Vagina (tissue), 2 donors: Measurements from ENCODE around the gene GORASP2. TPM values are rescaled to one million over a fixed set of nuclear protein-coding genes. Genes with fewer than 3 reads are reported as not detected.

Experiments
- DNase-seq, 2 donors: peaks; one replicate each; pipeline ENCODE4 v3.0.0-alpha.2; 2017; ENCODE audit errors: extremely low spot score in 2 of 2
- H3K27ac ChIP-seq: fragments of 200-600 bp; sonication (generic); one replicate; pipeline ENCODE4 v1.5.1; 2019
- H3K27me3 ChIP-seq: fragments of 200-600 bp; sonication (generic); one replicate; pipeline ENCODE4 v1.5.1; 2019
- H3K36me3 ChIP-seq, 2 donors: fragments of 200-600 bp; sonication (generic); one replicate each; pipeline ENCODE4 v1.5.1; 2017 to 2019
- H3K4me1 ChIP-seq: fragments of 200-600 bp; sonication (generic); one replicate; pipeline ENCODE4 v1.5.1; 2019
- H3K4me3 ChIP-seq, 2 donors: fragments of 200-600 bp; sonication (generic); 1 replicate in 1 of 2; 2 replicates in 1 of 2; pipeline ENCODE4 v1.5.1; 2016 to 2019
- H3K9me3 ChIP-seq: fragments of 200-600 bp; sonication (generic); one replicate; pipeline ENCODE4 v1.5.1; 2019
- CTCF ChIP-seq, 3 experiments: fragments of 450-650 bp in 2 of 3; fragments of 200-600 bp in 1 of 3; sonication (generic) in 1 of 3; IDR thresholded peaks; one replicate each; pipeline ENCODE4 v1.5.1; 2017 to 2019; ENCODE audit warnings: antibody characterized with exemption in 3 of 3, mild to moderate bottlenecking in 2 of 3, moderate library complexity in 2 of 3
- POLR2A ChIP-seq, 2 donors: fragments of 450-650 bp; IDR thresholded peaks; one replicate each; pipeline ENCODE4 v1.6.1; 2017; ENCODE audit warnings: antibody characterized with exemption in 2 of 2, mild to moderate bottlenecking in 2 of 2, moderate library complexity in 2 of 2
- POLR2AphosphoS5 ChIP-seq, 2 donors: sonication (generic); formaldehyde crosslinking; IDR thresholded peaks; one replicate each; pipeline ENCODE4 v1.9.0; 2017; ENCODE audit warnings: antibody characterized with exemption in 2 of 2, mild to moderate bottlenecking in 2 of 2, low read depth in 1 of 2; ENCODE audit not compliant: insufficient read depth in 1 of 2
- intact Hi-C: fragments of 100-400 bp; cut with DNase I; formaldehyde crosslinking; loops from one replicate; pipeline ENCODE4 v1.15.1; 2023
- total RNA-seq: library from RNA; depleted of rRNA; stranded (reverse); fragments of >200 nt; gene quantifications from one replicate; pipeline ENCODE4 v1.2.3, GENCODE V29; 2016

Gene GORASP2
- total RNA-seq, 1 donor from 2014 or later, result 18.2 TPM

- Histone ChIP-seq H3K36me3 (no peaks in the 10 kb centered on the region), H3K27me3 (no peaks in the 10 kb centered on the region), H3K9me3 (no peaks in the 10 kb centered on the region), H3K27ac (no peak overlapping the region), H3K4me1 (no peaks in the 10 kb centered on the region), H3K4me3 (no peak overlapping the region)
- TF ChIP-seq POLR2AphosphoS5 (IDR thresholded peaks at IDR 0.05; ENCODE audit: insufficient read depth in 1 of 2, low read depth in 1 of 2) (no peak), POLR2A (IDR thresholded peaks at IDR 0.05) (no peak), CTCF (IDR thresholded peaks at IDR 0.05) (no peak)
- intact Hi-C loops, result no loop called here
- no peak for DNase-seq
Observed at GRCh38 chr2:170922634-170923494, 6.2 kb upstream of the GORASP2 start.

GRCh38 chr2:170923799-170924198, 5.3 kb upstream of the GORASP2 start:
- Histone ChIP-seq H3K9me3 (no peaks in the 10 kb centered on the region), H3K36me3 (no peaks in the 10 kb centered on the region), H3K4me3 (no peak overlapping the region), H3K27me3 (no peaks in the 10 kb centered on the region), H3K27ac (no peak overlapping the region), H3K4me1 (peaks cover 4% of the 10 kb centered on the region)
- TF ChIP-seq CTCF (IDR thresholded peaks at IDR 0.05) (no peak), POLR2AphosphoS5 (IDR thresholded peaks at IDR 0.05; ENCODE audit: insufficient read depth in 1 of 2, low read depth in 1 of 2) (no peak), POLR2A (IDR thresholded peaks at IDR 0.05) (no peak)
- DNase-seq, result no peak
- intact Hi-C loops, result no loop called here

DNA sequence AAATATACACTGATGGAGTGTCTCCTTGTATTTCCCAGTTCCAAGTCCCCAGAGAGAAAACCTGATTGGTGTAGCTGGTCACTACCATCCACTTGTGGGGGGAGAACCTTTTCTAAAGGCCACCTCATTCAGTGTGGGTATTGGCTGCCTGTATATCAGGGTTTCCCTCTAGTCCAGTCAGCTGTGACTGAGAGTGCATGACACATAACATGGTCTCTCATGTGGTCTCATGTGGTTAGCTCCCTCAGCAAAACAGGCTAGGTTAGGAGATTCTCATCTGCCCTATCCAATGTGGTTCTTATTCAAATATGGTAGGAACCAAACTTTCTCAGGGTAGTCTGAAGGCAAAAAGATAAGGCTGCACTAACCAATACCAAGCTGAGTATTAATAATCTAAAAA, 4.1 kb upstream of the GORASP2 start:
- DNase-seq, result no peak
- Histone ChIP-seq H3K36me3 (no peaks in the 10 kb centered on the region), H3K9me3 (no peaks in the 10 kb centered on the region), H3K4me1 (peaks cover 5% of the 10 kb centered on the region), H3K27me3 (no peaks in the 10 kb centered on the region), H3K27ac (no peak overlapping the region), H3K4me3 (no peak overlapping the region)
- intact Hi-C loops, result no loop called here
- TF ChIP-seq POLR2A (IDR thresholded peaks at IDR 0.05) (no peak), POLR2AphosphoS5 (IDR thresholded peaks at IDR 0.05; ENCODE audit: insufficient read depth in 1 of 2, low read depth in 1 of 2) (no peak), CTCF (IDR thresholded peaks at IDR 0.05) (no peak)

DNA sequence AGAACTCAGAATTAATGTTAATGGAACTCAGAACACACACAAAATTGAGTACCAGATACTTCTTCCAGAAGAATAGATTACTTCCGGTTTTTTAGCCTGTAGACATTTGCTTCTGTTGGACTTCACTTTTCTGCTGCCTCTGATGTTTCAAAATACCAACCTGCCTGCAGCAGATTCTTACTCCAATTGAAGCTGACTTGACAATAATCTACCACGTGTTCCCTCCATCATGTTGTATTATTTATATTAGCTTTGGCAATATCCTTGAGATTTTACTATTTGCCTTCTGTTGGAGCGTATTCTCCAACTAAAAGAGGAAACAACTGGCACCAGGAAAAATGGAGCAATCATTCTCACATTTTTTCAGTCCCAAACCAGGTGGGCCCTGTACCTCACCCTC, 3.1 kb upstream of the GORASP2 start:
- no peaks in the 10 kb centered on the region for H3K27me3 ChIP-seq
- no peaks in the 10 kb centered on the region for H3K9me3 ChIP-seq
- H3K36me3 ChIP-seq, result no peaks in the 10 kb centered on the region
- H3K4me1 ChIP-seq, result peaks cover 15% of the 10 kb centered on the region
- H3K4me3 ChIP-seq, result no peak overlapping the region
- no peak for DNase-seq
- TF ChIP-seq POLR2A (IDR thresholded peaks at IDR 0.05) (no peak), CTCF (IDR thresholded peaks at IDR 0.05) (no peak), POLR2AphosphoS5 (IDR thresholded peaks at IDR 0.05; ENCODE audit: insufficient read depth in 1 of 2, low read depth in 1 of 2) (no peak)
- intact Hi-C loops, result no loop called here
- H3K27ac ChIP-seq, result no peak overlapping the region

- intact Hi-C loops, result no loop called here
- H3K27me3 ChIP-seq, result no peaks in the 10 kb centered on the region
- no peak for DNase-seq
- no peaks in the 10 kb centered on the region for H3K9me3 ChIP-seq
- no peak overlapping the region for H3K27ac ChIP-seq
- H3K4me1 ChIP-seq, result peaks cover 24% of the 10 kb centered on the region
- no peak overlapping the region for H3K4me3 ChIP-seq
- no peak for TF ChIP-seq POLR2A (IDR thresholded peaks at IDR 0.05)
- TF ChIP-seq POLR2AphosphoS5 (IDR thresholded peaks at IDR 0.05; ENCODE audit: insufficient read depth in 1 of 2, low read depth in 1 of 2), result no peak
- no peak for TF ChIP-seq CTCF (IDR thresholded peaks at IDR 0.05)
- no peaks in the 10 kb centered on the region for H3K36me3 ChIP-seq
Observed at GRCh38 chr2:170926743-170927297, 2.2 kb upstream of the GORASP2 start.
